ENCODE data around the gene DDX17.

The DDX17 gene

GRCh38 chr22:38506118-38506962 lies at the start of gene DDX17:
Gene DDX17 (minus strand): TSS chr22:38506311.
- peak within 1 kb of the TSS; percentile 100 for H3K9ac ChIP-seq (ENCODE audit: low read depth, low read length)
- no peaks in the 10 kb centered on the region for H3K27me3 ChIP-seq (ENCODE audit: control insufficient read depth, insufficient read depth, low read length)
- H3K4me3 ChIP-seq (ENCODE audit: low read depth, low read length) = peak within 1 kb of the TSS; percentile 93
- H3K36me3 ChIP-seq (ENCODE audit: control insufficient read depth, insufficient read depth, low read length) = peaks cover 34% of the 10 kb centered on the region
- H3K27ac ChIP-seq (ENCODE audit: low read depth, low read length) = peak within 1 kb of the TSS; percentile 100
- no peaks in the 10 kb centered on the region for H3K9me3 ChIP-seq (ENCODE audit: control insufficient read depth, insufficient read depth, low read length)
- peaks cover 18% of the 10 kb centered on the region for H3K4me1 ChIP-seq (ENCODE audit: control insufficient read depth, insufficient read depth, low read length)

DNA sequence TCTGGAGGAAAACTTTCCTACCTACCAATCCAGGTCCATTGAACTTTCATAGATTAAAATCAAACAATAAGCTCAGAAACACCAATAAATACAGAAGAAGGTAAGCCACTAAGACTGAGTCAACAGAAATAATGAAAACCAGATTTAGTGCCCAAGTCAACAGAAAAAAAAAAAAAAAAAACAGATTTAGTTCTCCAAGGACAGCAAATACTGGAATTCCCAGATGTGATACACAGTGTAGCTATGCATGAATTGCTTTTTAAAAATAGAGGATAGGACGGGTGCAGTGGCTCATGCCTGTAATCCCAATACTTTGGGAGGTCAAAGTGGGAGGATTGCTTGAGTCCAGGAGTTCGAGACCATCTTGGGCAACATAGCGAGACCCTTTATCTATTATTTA lies 48.2 kb upstream of the DDX17 start:
- H3K27me3 ChIP-seq (ENCODE audit: control insufficient read depth, insufficient read depth, low read length) = no peaks in the 10 kb centered on the region
- H3K4me1 ChIP-seq (ENCODE audit: control insufficient read depth, insufficient read depth, low read length) = no peaks in the 10 kb centered on the region
- H3K9ac ChIP-seq (ENCODE audit: low read depth, low read length) = no peak overlapping the region
- no peak overlapping the region for H3K4me3 ChIP-seq (ENCODE audit: low read depth, low read length)
- no peak overlapping the region for H3K27ac ChIP-seq (ENCODE audit: low read depth, low read length)
- no peaks in the 10 kb centered on the region for H3K9me3 ChIP-seq (ENCODE audit: control insufficient read depth, insufficient read depth, low read length)
- H3K36me3 ChIP-seq (ENCODE audit: control insufficient read depth, insufficient read depth, low read length) = 0 out of 2 replicates have a peak, but pooled peaks cover 4% of the 10 kb centered on the region

GRCh38 chr22:38549101-38549894 lies 43.2 kb upstream of the DDX17 start:
- Histone ChIP-seq H3K4me1 (ENCODE audit: control insufficient read depth, insufficient read depth, low read length) (no peaks in the 10 kb centered on the region), H3K4me3 (ENCODE audit: low read depth, low read length) (no peak overlapping the region), H3K9ac (ENCODE audit: low read depth, low read length) (no peak overlapping the region), H3K36me3 (ENCODE audit: control insufficient read depth, insufficient read depth, low read length) (0 out of 2 replicates have a peak, but pooled peaks cover 3% of the 10 kb centered on the region), H3K9me3 (ENCODE audit: control insufficient read depth, insufficient read depth, low read length) (no peaks in the 10 kb centered on the region), H3K27ac (ENCODE audit: low read depth, low read length) (no peak overlapping the region), H3K27me3 (ENCODE audit: control insufficient read depth, insufficient read depth, low read length) (no peaks in the 10 kb centered on the region)

GRCh38 chr22:38540701-38541100 lies 34.6 kb upstream of the DDX17 start:
- no peak overlapping the region for H3K9ac ChIP-seq (ENCODE audit: low read depth, low read length)
- H3K27ac ChIP-seq (ENCODE audit: low read depth, low read length) = no peak overlapping the region
- no peaks in the 10 kb centered on the region for H3K4me1 ChIP-seq (ENCODE audit: control insufficient read depth, insufficient read depth, low read length)
- 0 out of 2 replicates have a peak, but pooled peaks cover 6% of the 10 kb centered on the region for H3K9me3 ChIP-seq (ENCODE audit: control insufficient read depth, insufficient read depth, low read length)
- no peaks in the 10 kb centered on the region for H3K36me3 ChIP-seq (ENCODE audit: control insufficient read depth, insufficient read depth, low read length)
- H3K27me3 ChIP-seq (ENCODE audit: control insufficient read depth, insufficient read depth, low read length) = no peaks in the 10 kb centered on the region
- H3K4me3 ChIP-seq (ENCODE audit: low read depth, low read length) = no peak overlapping the region

DNA sequence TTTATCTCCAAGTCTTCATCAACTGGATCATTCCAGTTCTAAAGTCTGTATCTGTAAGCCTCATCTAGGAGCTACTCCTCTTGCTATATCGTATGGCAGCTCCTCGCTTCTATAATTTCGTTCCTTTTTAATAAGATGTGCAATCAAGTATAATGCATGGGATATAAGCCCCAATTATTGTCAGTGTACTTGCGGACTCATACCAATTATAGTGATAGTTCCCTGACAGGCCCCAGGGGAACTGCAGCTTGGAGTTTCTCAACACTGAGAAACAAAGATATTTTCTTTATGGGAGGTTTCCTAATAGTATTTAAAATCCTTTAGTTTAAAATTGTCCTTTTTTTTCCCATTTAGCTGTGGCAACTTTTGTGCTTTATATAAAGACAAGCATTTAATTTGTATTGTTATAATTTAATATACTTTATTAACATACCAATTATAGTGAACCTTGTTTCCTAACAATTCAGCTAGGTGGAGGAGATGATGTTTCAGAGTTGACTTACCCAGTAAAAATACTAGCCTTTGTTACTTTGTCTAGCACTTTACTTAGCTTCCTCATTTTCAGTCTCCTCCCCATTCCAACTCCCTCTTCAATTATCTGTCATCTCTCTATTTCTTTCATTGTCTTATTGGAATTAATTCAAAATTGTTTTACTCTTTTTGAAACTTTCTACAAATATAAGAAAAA lies 25.3 kb upstream of the DDX17 start:
- Histone ChIP-seq H3K4me3 (ENCODE audit: low read depth, low read length) (no peak overlapping the region), H3K27ac (ENCODE audit: low read depth, low read length) (no peak overlapping the region)

GRCh38 chr22:38524429-38524828 lies 18.3 kb upstream of the DDX17 start:
- Histone ChIP-seq H3K27me3 (ENCODE audit: control insufficient read depth, insufficient read depth, low read length) (no peaks in the 10 kb centered on the region), H3K9me3 (ENCODE audit: control insufficient read depth, insufficient read depth, low read length) (no peaks in the 10 kb centered on the region), H3K9ac (ENCODE audit: low read depth, low read length) (no peak overlapping the region), H3K27ac (ENCODE audit: low read depth, low read length) (no peak overlapping the region), H3K4me1 (ENCODE audit: control insufficient read depth, insufficient read depth, low read length) (no peaks in the 10 kb centered on the region), H3K4me3 (ENCODE audit: low read depth, low read length) (no peak overlapping the region), H3K36me3 (ENCODE audit: control insufficient read depth, insufficient read depth, low read length) (no peaks in the 10 kb centered on the region)

More for the DNA sequence above, 25.3 kb upstream of the DDX17 start:
- Histone ChIP-seq H3K4me1 (ENCODE audit: control insufficient read depth, insufficient read depth, low read length) (no peaks in the 10 kb centered on the region), H3K9ac (ENCODE audit: low read depth, low read length) (no peak overlapping the region), H3K27me3 (ENCODE audit: control insufficient read depth, insufficient read depth, low read length) (no peaks in the 10 kb centered on the region), H3K36me3 (ENCODE audit: control insufficient read depth, insufficient read depth, low read length) (no peaks in the 10 kb centered on the region), H3K9me3 (ENCODE audit: control insufficient read depth, insufficient read depth, low read length) (no peaks in the 10 kb centered on the region)

- Histone ChIP-seq H3K36me3 (ENCODE audit: control insufficient read depth, insufficient read depth, low read length) (no peaks in the 10 kb centered on the region), H3K9ac (ENCODE audit: low read depth, low read length) (no peak overlapping the region), H3K27me3 (ENCODE audit: control insufficient read depth, insufficient read depth, low read length) (no peaks in the 10 kb centered on the region), H3K4me1 (ENCODE audit: control insufficient read depth, insufficient read depth, low read length) (no peaks in the 10 kb centered on the region), H3K9me3 (ENCODE audit: control insufficient read depth, insufficient read depth, low read length) (no peaks in the 10 kb centered on the region), H3K4me3 (ENCODE audit: low read depth, low read length) (no peak overlapping the region), H3K27ac (ENCODE audit: low read depth, low read length) (no peak overlapping the region)
Observed at GRCh38 chr22:38523479-38523878, 17.4 kb upstream of the DDX17 start.

- Histone ChIP-seq H3K36me3 (ENCODE audit: control insufficient read depth, insufficient read depth, low read length) (no peaks in the 10 kb centered on the region), H3K9me3 (ENCODE audit: control insufficient read depth, insufficient read depth, low read length) (no peaks in the 10 kb centered on the region), H3K4me3 (ENCODE audit: low read depth, low read length) (no peak overlapping the region), H3K27me3 (ENCODE audit: control insufficient read depth, insufficient read depth, low read length) (no peaks in the 10 kb centered on the region), H3K9ac (ENCODE audit: low read depth, low read length) (no peak overlapping the region), H3K4me1 (ENCODE audit: control insufficient read depth, insufficient read depth, low read length) (no peaks in the 10 kb centered on the region), H3K27ac (ENCODE audit: low read depth, low read length) (no peak overlapping the region)
Observed at GRCh38 chr22:38523029-38523428, 16.9 kb upstream of the DDX17 start.

DNA sequence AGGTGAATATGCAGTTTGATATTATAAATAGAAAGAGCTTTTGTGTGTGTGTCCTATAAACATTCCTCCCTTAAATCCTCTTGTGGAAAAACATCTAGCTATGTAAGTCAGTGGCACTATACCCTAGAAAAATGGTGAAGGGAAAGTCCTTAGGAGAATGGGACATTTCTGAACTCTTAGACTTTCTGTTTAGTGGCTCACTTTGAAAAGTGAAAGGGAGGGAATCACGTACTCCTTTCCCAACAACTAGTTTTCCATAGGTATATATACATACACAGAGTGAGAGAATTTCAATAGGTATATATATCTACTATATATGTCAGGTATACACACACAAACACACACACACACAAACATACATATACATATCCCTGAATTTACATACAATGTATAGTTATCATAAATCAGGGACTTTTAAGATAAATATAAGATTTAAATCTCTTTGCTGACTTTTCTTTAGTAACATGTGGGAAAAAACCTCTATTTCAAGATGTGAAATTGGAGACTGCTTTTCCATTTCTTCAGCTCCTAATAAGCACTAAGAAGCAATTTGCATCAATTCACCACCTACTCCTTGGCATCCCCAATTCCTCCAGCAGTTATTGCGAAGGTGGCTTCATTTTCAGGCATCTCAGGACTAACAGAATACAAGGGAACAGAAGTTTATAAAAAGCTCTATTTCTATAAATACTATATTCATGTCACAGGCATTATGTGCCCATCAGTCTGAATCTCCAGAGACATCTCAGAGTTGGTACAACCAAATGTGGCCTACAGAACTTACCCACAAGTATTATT lies 13.5 kb upstream of the DDX17 start:
- Histone ChIP-seq H3K9ac (ENCODE audit: low read depth, low read length) (no peak overlapping the region), H3K36me3 (ENCODE audit: control insufficient read depth, insufficient read depth, low read length) (no peaks in the 10 kb centered on the region), H3K9me3 (ENCODE audit: control insufficient read depth, insufficient read depth, low read length) (no peaks in the 10 kb centered on the region), H3K4me1 (ENCODE audit: control insufficient read depth, insufficient read depth, low read length) (no peaks in the 10 kb centered on the region), H3K27ac (ENCODE audit: low read depth, low read length) (no peak overlapping the region), H3K4me3 (ENCODE audit: low read depth, low read length) (no peak overlapping the region), H3K27me3 (ENCODE audit: control insufficient read depth, insufficient read depth, low read length) (no peaks in the 10 kb centered on the region)

- Histone ChIP-seq H3K27me3 (ENCODE audit: control insufficient read depth, insufficient read depth, low read length) (no peaks in the 10 kb centered on the region), H3K9me3 (ENCODE audit: control insufficient read depth, insufficient read depth, low read length) (no peaks in the 10 kb centered on the region), H3K9ac (ENCODE audit: low read depth, low read length) (no peak overlapping the region), H3K4me3 (ENCODE audit: low read depth, low read length) (no peak overlapping the region), H3K4me1 (ENCODE audit: control insufficient read depth, insufficient read depth, low read length) (no peaks in the 10 kb centered on the region; the same call in 1 of the 2 replicates), H3K36me3 (ENCODE audit: control insufficient read depth, insufficient read depth, low read length) (no peaks in the 10 kb centered on the region), H3K27ac (ENCODE audit: low read depth, low read length) (no peak overlapping the region)
Observed at GRCh38 chr22:38518620-38519019, 12.5 kb upstream of the DDX17 start.

All from HUES48 (cell line).